ENCODE measurements around the gene ASTE1.

GRCh38 chr3:131026321-131027151 is at the start of gene ASTE1, which contains the start of gene NEK11:
- TF ChIP-seq CEBPB (IDR thresholded peaks at IDR 0.05) (no peak), REST (IDR thresholded peaks at IDR 0.05; ENCODE audit: low read depth) (no peak), EP300 (IDR thresholded peaks at IDR 0.05; ENCODE audit: borderline replicate concordance) (no peak), TEAD4 (IDR thresholded peaks at IDR 0.05) (no peak), YY1 (IDR thresholded peaks at IDR 0.05; ENCODE audit: low read depth) (peak; percentile 84), CREB1 (IDR thresholded peaks at IDR 0.05; ENCODE audit: low read depth) (0 out of 2 replicates have a peak, but pooled peaks have one; percentile 26), TAF1 (IDR thresholded peaks at IDR 0.05; ENCODE audit: low read depth) (peak; percentile 59)

Measured in Ishikawa (cell line).